DOHH2 (cell line): Measurements from ENCODE around the gene ELK4.

Experiments
- H3F3A ChIP-seq: fragments of 200-600 bp; sonication (generic), shearing (Covaris generic); 2 replicates; pipeline ENCODE4 v1.6.0; 2016; ENCODE audit warnings: antibody characterized with exemption, mild to moderate bottlenecking; ENCODE audit not compliant: control insufficient read depth, insufficient read depth
- H3K27ac ChIP-seq: fragments of 200-600 bp; sonication (generic); 2 replicates; pipeline ENCODE4 v1.5.1; 2014; ENCODE audit warnings: low read depth, mild to moderate bottlenecking, low read length, moderate library complexity
- H3K27me3 ChIP-seq: fragments of 200-600 bp; sonication (generic); 2 replicates; pipeline ENCODE4 v1.6.1; 2014; ENCODE audit warnings: mild to moderate bottlenecking, low read length, mixed read lengths; ENCODE audit not compliant: control insufficient read depth
- H3K36me3 ChIP-seq: fragments of 200-600 bp; sonication (generic); 2 replicates; pipeline ENCODE4 v1.6.1; 2014; ENCODE audit warnings: mild to moderate bottlenecking, low read length, moderate library complexity, mixed read lengths; ENCODE audit not compliant: control insufficient read depth
- H3K4me1 ChIP-seq: fragments of 200-600 bp; sonication (generic); 2 replicates; pipeline ENCODE4 v1.6.1; 2014; ENCODE audit warnings: mild to moderate bottlenecking, low read length, mixed read lengths; ENCODE audit not compliant: control insufficient read depth
- H3K4me2 ChIP-seq: fragments of 200-600 bp; sonication (generic); 2 replicates; pipeline ENCODE4 v1.6.0; 2014; ENCODE audit warnings: mild to moderate bottlenecking, low read length, moderate library complexity
- H3K4me3 ChIP-seq: fragments of 200-600 bp; sonication (generic); 2 replicates; pipeline ENCODE4 v1.5.1; 2014; ENCODE audit warnings: mild to moderate bottlenecking, low read length, mixed read lengths
- H3K79me2 ChIP-seq: fragments of 200-600 bp; sonication (generic); 2 replicates; pipeline ENCODE4 v1.6.1; 2014; ENCODE audit warnings: mild to moderate bottlenecking, low read length, mixed read lengths; ENCODE audit not compliant: control insufficient read depth
- H3K9me2 ChIP-seq: fragments of 200-600 bp; sonication (generic); replicated peaks from 2 replicates; pipeline ENCODE4 v1.6.1; 2014; ENCODE audit warnings: mild to moderate bottlenecking, low read length, mixed read lengths; ENCODE audit not compliant: control insufficient read depth
- H3K9me3 ChIP-seq: fragments of 200-600 bp; sonication (generic); 2 replicates; pipeline ENCODE4 v1.6.1; 2014; ENCODE audit warnings: antibody characterized with exemption, low read length, mixed read lengths; ENCODE audit not compliant: control insufficient read depth, insufficient read depth
- H4K20me1 ChIP-seq: fragments of 200-600 bp; sonication (generic); 2 replicates; pipeline ENCODE4 v1.6.0; 2014; ENCODE audit warnings: low read depth, mild to moderate bottlenecking, antibody characterized with exemption, low read length, moderate library complexity; ENCODE audit not compliant: control insufficient read depth, insufficient read depth
- CTCF ChIP-seq: fragments of 200-600 bp; sonication (generic); IDR thresholded peaks from one replicate; pipeline ENCODE4 v1.5.1; 2014; ENCODE audit warnings: antibody characterized with exemption, mild to moderate bottlenecking, low read depth, low read length; ENCODE audit not compliant: poor library complexity, severe bottlenecking
- EZH2phosphoT487 ChIP-seq: fragments of 200-600 bp; sonication (generic); IDR thresholded peaks from 2 replicates; pipeline ENCODE4 v1.6.1; 2017; ENCODE audit warnings: borderline replicate concordance, mild to moderate bottlenecking, antibody characterized with exemption, low read length, moderate library complexity, mixed read lengths

The ELK4 gene

GRCh38 chr1:205642679-205643307 lies 11.0 kb upstream of the ELK4 start:
- Histone ChIP-seq H3K4me2 (no peak overlapping the region), H4K20me1 (no peaks in the 10 kb centered on the region), H3K79me2 (no peaks in the 10 kb centered on the region), H3K4me3 (no peak overlapping the region), H3K27ac (no peak overlapping the region), H3K4me1 (no peaks in the 10 kb centered on the region), H3K36me3 (no peaks in the 10 kb centered on the region), H3K9me3 (no peaks in the 10 kb centered on the region), H3F3A (no peaks in the 10 kb centered on the region), H3K9me2 (no peaks in the 10 kb centered on the region), H3K27me3 (no peaks in the 10 kb centered on the region; the same call in 1 of the 2 replicates)
- TF ChIP-seq EZH2phosphoT487 (no peak), CTCF (no peak)

- no peaks in the 10 kb centered on the region for H3F3A ChIP-seq
- no peaks in the 10 kb centered on the region for H3K9me2 ChIP-seq
- no peak overlapping the region for H3K4me2 ChIP-seq
Measured at GRCh38 chr1:205639567-205639966, 7.8 kb upstream of the ELK4 start.

GRCh38 chr1:205637854-205638468 lies 6.2 kb upstream of the ELK4 start:
- no peak overlapping the region for H3K4me2 ChIP-seq

More at GRCh38 chr1:205639567-205639966, 7.8 kb upstream of the ELK4 start:
- Histone ChIP-seq H3K4me3 (no peak overlapping the region), H4K20me1 (no peaks in the 10 kb centered on the region), H3K79me2 (no peaks in the 10 kb centered on the region), H3K36me3 (no peaks in the 10 kb centered on the region), H3K27ac (no peak overlapping the region), H3K4me1 (no peaks in the 10 kb centered on the region), H3K9me3 (no peaks in the 10 kb centered on the region), H3K27me3 (no peaks in the 10 kb centered on the region; the same call in 1 of the 2 replicates)
- no peak for TF ChIP-seq CTCF
- TF ChIP-seq EZH2phosphoT487: no peak

More at GRCh38 chr1:205637854-205638468, 6.2 kb upstream of the ELK4 start:
- Histone ChIP-seq H3K27ac (no peak overlapping the region), H3K9me2 (no peaks in the 10 kb centered on the region), H3K4me3 (no peak overlapping the region), H3K27me3 (no peaks in the 10 kb centered on the region; the same call in 1 of the 2 replicates), H3K4me1 (peaks cover 3% of the 10 kb centered on the region), H3K9me3 (no peaks in the 10 kb centered on the region), H4K20me1 (no peaks in the 10 kb centered on the region), H3K36me3 (no peaks in the 10 kb centered on the region), H3K79me2 (no peaks in the 10 kb centered on the region), H3F3A (no peaks in the 10 kb centered on the region)
- no peak for TF ChIP-seq EZH2phosphoT487
- no peak for TF ChIP-seq CTCF
